GM21717 (cell line): Measurements from ENCODE around the gene SIGLECL1.

ENCODE experiments used
- ATAC-seq: cut with Tn5 transposase; IDR thresholded peaks from one replicate; pipeline ENCODE4 v1.9.1; 2021; ENCODE audit warnings: mild to moderate bottlenecking, moderate library complexity; ENCODE audit not compliant: unreplicated experiment

The SIGLECL1 gene

GRCh38 chr19:51295382-51296126 lies 44.7 kb downstream of the SIGLECL1 start:
- ATAC-seq: no peak

GRCh38 chr19:51296336-51297093 lies 45.6 kb downstream of the SIGLECL1 start:
- no peak for ATAC-seq

- ATAC-seq: no peak
These were observed 46.5 kb downstream of the SIGLECL1 start for GRCh38 chr19:51297406-51297805.

- no peak for ATAC-seq
These were observed 50.4 kb downstream of the SIGLECL1 start for GRCh38 chr19:51301266-51301665.

- ATAC-seq: no peak
These were observed 54.6 kb downstream of the SIGLECL1 start for GRCh38 chr19:51305479-51305878.

- no peak for ATAC-seq
These were observed 60.7 kb downstream of the SIGLECL1 start, which contains the start of gene IGLON5 for GRCh38 chr19:51311351-51312257. Gene IGLON5, plus strand, starts transcription at chr19:51311644. Its CDS starts 204 bp downstream, at chr19:51311848.

GRCh38 chr19:51316688-51317087 lies 65.8 kb downstream of the SIGLECL1 start:
- no peak for ATAC-seq

- no peak for ATAC-seq
These were observed 66.5 kb downstream of the SIGLECL1 start for GRCh38 chr19:51317376-51317775.

GRCh38 chr19:51317968-51318367 lies 67.1 kb downstream of the SIGLECL1 start:
- ATAC-seq: no peak
